Muscle layer of colon (tissue), 2 donors: ENCODE measurements around the gene SLC35F5.
"Not testable (repeated sequence)": the region's sequence is repeated elsewhere in the genome, so short reads cannot be mapped to it uniquely, and the experiment has no call there.

ENCODE experiments used
- H3K27ac ChIP-seq: one replicate; pipeline ENCODE4 v1.7.0; 2013; ENCODE audit warnings: low read depth, mild to moderate bottlenecking, low read length, moderate library complexity
- H3K27me3 ChIP-seq, 2 donors: one replicate each; pipeline ENCODE4 v1.7.0; 2013; ENCODE audit warnings: low read length in 2 of 2, mild to moderate bottlenecking in 2 of 2; ENCODE audit not compliant: insufficient read depth in 2 of 2, control insufficient read depth in 1 of 2
- H3K36me3 ChIP-seq: one replicate; pipeline ENCODE4 v1.7.0; 2013; ENCODE audit warnings: mild to moderate bottlenecking, low read length; ENCODE audit not compliant: insufficient read depth
- H3K4me1 ChIP-seq: one replicate; pipeline ENCODE4 v1.7.0; 2013; ENCODE audit warnings: mild to moderate bottlenecking, low read length; ENCODE audit not compliant: insufficient read depth
- H3K4me3 ChIP-seq, 2 donors: one replicate each; pipeline ENCODE4 v1.7.0; 2013; ENCODE audit warnings: low read length in 2 of 2, low read depth in 1 of 2, mild to moderate bottlenecking in 1 of 2, moderate library complexity in 1 of 2
- H3K9ac ChIP-seq: one replicate; pipeline ENCODE4 v1.7.0; 2013; ENCODE audit warnings: low read length
- H3K9me3 ChIP-seq: one replicate; pipeline ENCODE4 v1.7.0; 2013; ENCODE audit warnings: mild to moderate bottlenecking, low read length
- donor health status: abdominal sarcoma.
- donor health status: Adenocarcinoma of cecum.

SLC35F5 gene

GRCh38 chr2:113707106-113707505 lies 49.3 kb downstream of the SLC35F5 start:
- no peaks in the 10 kb centered on the region for H3K36me3 ChIP-seq
- no peak overlapping the region for H3K9ac ChIP-seq
- H3K4me3 ChIP-seq = no peak overlapping the region
- no peak overlapping the region for H3K27ac ChIP-seq
- no peaks in the 10 kb centered on the region for H3K4me1 ChIP-seq
- H3K27me3 ChIP-seq = no peaks in the 10 kb centered on the region
- no peaks in the 10 kb centered on the region for H3K9me3 ChIP-seq

DNA sequence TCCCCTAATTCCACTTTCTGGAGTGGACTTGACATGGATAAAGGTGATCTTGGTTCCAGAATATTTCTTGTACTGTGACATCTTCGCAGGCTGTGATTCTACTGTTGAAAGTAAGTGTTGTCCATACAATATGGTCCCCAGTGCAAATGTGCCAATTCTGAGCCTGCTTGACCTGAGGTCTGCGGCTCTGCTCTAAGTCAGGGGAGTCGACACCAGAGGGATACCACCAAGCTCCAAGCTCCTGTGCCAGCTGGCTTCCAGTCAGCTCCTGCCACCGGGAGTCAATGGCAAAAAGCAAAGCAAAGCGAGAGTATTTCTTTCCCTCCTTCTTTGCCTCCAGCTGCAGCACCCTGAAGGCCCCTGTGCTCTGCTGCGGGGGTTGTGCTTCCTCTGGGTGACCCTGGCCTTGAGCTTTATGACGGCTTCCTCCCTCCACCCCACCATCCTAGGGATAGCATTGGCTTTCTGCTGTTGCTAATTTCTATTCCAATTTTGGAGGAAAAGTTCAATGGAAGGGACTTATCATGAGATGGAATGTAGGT lies 50.4 kb downstream of the SLC35F5 start:
- Histone ChIP-seq H3K4me3 (no peak overlapping the region), H3K9me3 (no peaks in the 10 kb centered on the region), H3K27me3 (no peaks in the 10 kb centered on the region), H3K4me1 (no peaks in the 10 kb centered on the region), H3K27ac (no peak overlapping the region), H3K9ac (no peak overlapping the region), H3K36me3 (no peaks in the 10 kb centered on the region)

DNA sequence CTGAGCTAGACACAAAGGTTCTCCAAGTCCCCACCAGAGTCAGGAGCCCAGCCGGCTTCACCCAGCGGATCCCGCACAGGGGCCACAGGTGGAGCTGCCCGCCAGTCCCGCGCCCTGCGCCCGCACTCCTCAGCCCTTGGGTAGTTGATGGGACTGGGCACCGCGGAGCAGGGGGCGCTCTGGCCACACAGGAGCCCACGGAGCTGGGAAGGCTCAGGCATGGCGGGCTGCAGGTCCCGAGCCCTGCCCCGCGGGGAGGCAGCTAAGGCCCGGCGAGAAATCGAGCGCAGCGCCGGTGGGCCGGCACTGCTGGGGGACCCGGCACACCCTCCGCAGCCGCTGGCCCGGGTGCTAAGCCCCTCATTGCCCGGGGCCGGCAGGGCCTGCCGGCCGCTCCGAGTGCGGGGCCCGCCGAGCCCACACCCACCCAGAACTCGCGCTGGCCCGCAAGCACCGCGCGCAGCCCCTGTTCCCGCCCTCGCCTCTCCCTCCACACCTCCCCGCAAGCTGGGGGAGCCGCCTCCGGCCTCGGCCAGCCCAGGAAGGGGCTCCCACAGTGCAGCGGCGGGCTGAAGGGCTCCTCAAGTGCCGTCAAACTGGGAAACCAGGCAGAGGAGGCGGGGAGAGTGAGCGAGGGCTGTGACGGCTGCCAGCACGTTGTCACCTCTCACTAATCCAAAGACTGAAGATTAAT lies 52.0 kb downstream of the SLC35F5 start:
- H3K9me3 ChIP-seq, H3K36me3 ChIP-seq, H3K4me3 ChIP-seq, H3K27ac ChIP-seq, H3K4me1 ChIP-seq, H3K9ac ChIP-seq, H3K27me3 ChIP-seq: not testable (repeated sequence)

DNA sequence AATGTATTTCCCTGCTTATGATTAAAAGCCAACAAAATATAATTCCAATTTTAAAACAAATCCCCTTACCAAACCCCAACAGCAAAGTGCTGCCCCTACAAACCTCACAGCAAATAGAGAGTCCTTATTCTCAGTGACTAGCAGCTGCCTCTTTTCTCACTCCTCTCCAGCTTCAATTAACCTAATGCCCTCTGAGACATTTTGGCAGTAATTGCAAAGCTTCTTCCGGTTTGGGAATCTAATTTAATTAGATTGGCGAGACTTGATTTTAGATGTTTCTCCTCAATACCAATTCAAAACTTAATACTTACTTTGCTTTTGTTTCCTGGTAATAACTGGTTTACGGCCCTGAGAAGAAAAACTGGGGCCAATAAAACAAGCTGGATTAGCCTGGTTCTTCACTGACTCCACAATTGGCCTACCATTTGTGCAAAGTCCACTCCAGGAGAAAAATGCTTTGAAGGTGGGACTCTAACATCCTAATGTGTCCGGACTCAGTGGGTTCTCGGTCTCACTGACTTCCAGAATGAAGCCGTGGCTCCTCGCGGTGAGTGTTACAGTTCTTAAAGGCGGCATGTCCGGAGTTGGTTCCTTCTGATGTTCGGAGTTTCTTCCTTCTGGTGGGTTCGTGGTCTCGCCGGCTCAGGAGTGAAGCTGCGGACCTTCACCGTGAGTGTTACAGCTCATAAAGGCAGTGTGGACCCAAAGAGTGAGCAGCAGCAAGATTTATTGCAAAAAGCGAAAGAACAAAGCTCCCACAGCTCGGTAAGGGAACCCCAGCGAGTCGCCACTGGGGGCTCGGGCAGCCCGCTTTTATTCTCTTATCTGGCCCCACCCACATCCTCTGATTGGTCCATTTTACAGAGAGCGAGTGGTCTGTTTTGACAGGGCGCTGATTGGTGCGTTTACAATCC lies 52.8 kb downstream of the SLC35F5 start:
- Histone ChIP-seq H3K4me3 (no peak overlapping the region), H3K9me3 (no peaks in the 10 kb centered on the region), H3K36me3 (no peaks in the 10 kb centered on the region), H3K9ac (no peak overlapping the region), H3K27ac (no peak overlapping the region), H3K27me3 (no peaks in the 10 kb centered on the region), H3K4me1 (no peaks in the 10 kb centered on the region)

- Histone ChIP-seq H3K36me3 (no peaks in the 10 kb centered on the region), H3K9ac (no peak overlapping the region), H3K4me1 (no peaks in the 10 kb centered on the region), H3K4me3 (no peak overlapping the region), H3K27me3 (no peaks in the 10 kb centered on the region), H3K9me3 (no peaks in the 10 kb centered on the region), H3K27ac (no peak overlapping the region)
These were observed 56.1 kb downstream of the SLC35F5 start for GRCh38 chr2:113700186-113700841.

GRCh38 chr2:113698892-113699447 lies 57.5 kb downstream of the SLC35F5 start:
- H3K4me1 ChIP-seq = no peaks in the 10 kb centered on the region
- H3K36me3 ChIP-seq = no peaks in the 10 kb centered on the region
- H3K4me3 ChIP-seq = no peak overlapping the region
- H3K9ac ChIP-seq = no peak overlapping the region
- H3K27me3 ChIP-seq = no peaks in the 10 kb centered on the region
- H3K27ac ChIP-seq = no peak overlapping the region
- H3K9me3 ChIP-seq = no peaks in the 10 kb centered on the region

GRCh38 chr2:113698251-113698650 lies 58.2 kb downstream of the SLC35F5 start:
- not testable (repeated sequence) for H3K4me1 ChIP-seq, H3K4me3 ChIP-seq, H3K27ac ChIP-seq, H3K36me3 ChIP-seq, H3K27me3 ChIP-seq, H3K9me3 ChIP-seq, H3K9ac ChIP-seq

DNA sequence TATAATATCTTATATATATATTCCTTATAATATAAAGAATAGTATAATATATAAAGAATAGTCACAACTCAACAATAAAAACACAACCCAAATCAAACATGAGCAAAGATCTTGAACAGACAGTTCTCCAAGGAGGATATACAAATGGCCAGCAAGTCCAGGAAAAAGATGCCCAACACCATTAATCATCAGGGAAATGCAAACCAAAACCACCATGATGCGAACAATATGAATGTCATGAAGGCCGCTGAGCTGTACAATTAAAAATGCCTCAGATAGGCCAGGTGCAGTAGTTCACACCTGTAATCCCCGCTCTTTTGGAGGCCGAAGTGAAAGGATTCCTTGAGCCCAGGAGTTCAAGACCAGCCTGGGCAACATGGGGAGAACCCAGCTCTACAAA lies 58.9 kb downstream of the SLC35F5 start:
- H3K27ac ChIP-seq = no peak overlapping the region
- no peaks in the 10 kb centered on the region for H3K4me1 ChIP-seq
- H3K36me3 ChIP-seq = no peaks in the 10 kb centered on the region
- no peak overlapping the region for H3K9ac ChIP-seq
- H3K27me3 ChIP-seq = no peaks in the 10 kb centered on the region
- no peak overlapping the region for H3K4me3 ChIP-seq
- no peaks in the 10 kb centered on the region for H3K9me3 ChIP-seq

DNA sequence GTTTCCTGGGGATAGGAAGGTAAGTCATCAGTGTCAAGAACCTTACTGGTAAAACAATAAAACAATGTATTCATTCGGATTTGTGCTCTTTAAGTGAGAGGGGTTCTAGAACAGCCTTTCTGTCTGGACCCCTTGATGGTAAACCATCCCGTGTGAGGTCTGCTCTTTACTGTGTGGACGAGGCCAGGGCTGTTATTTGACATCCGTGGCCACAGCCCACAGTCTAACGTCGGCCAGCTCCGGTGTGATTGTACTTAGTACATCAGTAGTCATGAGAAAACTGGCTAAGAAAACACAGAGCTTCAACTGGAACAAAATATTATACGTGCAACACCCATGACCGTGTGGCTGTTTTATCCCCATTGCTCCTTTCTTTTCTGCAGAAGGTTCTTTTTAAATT lies 62.0 kb downstream of the SLC35F5 start:
- no peak overlapping the region for H3K27ac ChIP-seq
- H3K4me1 ChIP-seq = no peaks in the 10 kb centered on the region
- no peaks in the 10 kb centered on the region for H3K36me3 ChIP-seq
- no peaks in the 10 kb centered on the region for H3K27me3 ChIP-seq
- no peak overlapping the region for H3K9ac ChIP-seq
- H3K4me3 ChIP-seq = no peak overlapping the region
- no peaks in the 10 kb centered on the region for H3K9me3 ChIP-seq

DNA sequence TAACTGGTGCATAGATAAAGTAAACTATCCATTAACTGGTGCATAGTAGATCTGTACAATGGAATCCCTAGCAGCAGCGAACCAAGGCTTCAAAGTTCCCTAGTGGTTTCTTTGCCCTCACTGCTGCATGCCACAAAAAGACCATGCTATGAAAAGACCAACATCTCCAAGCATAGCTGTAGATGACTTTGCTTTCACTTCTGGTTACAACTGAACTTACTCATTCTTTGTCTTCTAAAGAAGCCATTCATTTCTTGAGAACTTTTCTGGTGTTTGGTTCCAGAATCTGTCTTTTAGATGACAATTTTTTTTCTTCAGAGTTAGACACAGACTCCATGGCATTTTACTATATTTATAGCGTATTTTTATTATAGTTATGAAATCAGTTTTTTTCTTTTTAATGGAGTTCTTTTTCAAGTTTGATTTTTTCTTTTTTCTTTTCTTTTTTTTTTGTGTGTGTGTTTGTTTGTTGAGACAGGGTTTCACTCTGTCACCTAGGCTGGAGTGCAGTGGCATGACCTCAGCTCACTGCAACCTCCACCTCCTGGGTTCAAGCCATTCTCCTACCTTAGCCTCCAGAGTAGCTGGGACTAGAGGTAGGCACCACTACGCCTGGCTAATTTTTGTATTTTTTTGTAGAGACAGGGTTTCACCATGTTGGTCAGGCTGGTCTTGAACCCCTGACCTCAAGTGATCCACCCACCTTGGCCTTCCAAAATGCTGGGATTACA lies 63.6 kb downstream of the SLC35F5 start:
- Histone ChIP-seq H3K9ac (no peak overlapping the region), H3K9me3 (no peaks in the 10 kb centered on the region), H3K27me3 (no peaks in the 10 kb centered on the region), H3K27ac (no peak overlapping the region), H3K4me1 (no peaks in the 10 kb centered on the region), H3K4me3 (no peak overlapping the region), H3K36me3 (no peaks in the 10 kb centered on the region)

DNA sequence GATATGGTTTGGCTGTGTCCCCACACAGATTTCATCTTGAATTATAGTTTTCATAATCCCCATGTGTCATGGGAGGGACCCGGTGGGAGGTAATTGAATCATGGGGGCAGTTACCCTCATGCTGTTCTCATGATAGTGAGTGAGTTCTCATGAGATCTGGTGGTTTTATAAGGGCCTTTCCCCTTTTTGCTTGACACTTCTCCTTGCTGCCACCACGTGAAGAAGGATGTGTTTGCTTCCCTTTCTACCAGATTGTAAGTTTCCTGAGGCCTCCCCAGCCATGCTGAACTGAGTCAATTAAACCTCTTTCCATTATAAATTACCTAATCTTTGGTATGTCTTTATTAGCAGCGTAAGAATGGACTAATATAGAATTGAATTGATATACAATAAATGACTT lies 65.6 kb downstream of the SLC35F5 start:
- not testable (repeated sequence) for H3K36me3 ChIP-seq

More for the DNA sequence above, 65.6 kb downstream of the SLC35F5 start:
- H3K27me3 ChIP-seq, H3K4me3 ChIP-seq, H3K4me1 ChIP-seq, H3K9ac ChIP-seq, H3K9me3 ChIP-seq, H3K27ac ChIP-seq: not testable (repeated sequence)
